ENCODE results near the gene UNC93B1. TPM values are rescaled to one million over a fixed set of nuclear protein-coding genes. Genes with fewer than 3 reads are reported as not detected.

The UNC93B1 gene
- total and polyA plus RNA-seq, 4 experiments from 2014 or later, result 22.4 to 27.1 (median 25.9) TPM

DNA sequence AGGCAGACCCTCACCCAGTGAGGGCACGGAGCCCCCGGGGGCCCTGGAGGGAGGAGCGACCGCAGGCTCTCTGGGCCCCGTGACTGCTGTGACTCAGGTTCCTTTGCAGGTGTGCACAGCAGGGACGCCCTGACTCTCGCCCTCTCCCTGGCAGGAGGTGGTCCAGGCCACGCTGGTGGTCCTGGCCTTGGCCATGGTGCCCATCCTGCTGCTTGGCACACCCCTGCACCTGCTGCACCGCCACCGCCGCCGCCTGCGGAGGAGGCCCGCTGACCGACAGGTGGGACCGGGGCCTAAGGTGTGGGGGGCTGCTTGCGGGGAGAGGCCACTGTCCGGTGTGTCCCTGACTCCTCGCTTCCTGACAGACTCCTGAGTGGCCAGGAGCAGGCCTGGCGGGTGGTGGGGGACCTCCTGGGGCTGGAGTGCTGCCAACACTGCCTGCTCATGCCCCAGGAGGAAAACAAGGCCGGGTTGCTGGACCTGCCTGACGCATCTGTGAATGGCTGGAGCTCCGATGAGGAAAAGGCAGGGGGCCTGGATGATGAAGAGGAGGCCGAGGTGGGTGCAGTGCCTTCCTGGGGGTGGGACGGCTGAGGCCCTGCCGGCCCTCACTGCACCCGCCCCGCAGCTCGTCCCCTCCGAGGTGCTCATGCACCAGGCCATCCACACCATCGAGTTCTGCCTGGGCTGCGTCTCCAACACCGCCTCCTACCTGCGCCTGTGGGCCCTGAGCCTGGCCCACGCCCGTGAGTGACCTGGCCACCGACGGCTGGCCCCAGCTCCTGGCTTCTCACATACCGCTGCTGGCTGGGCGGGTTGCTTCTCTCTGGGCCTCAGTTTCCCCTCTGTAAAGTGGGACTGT is 45.8 kb upstream of the UNC93B1 start:
- H3K4me1 Mint-ChIP-seq, result no peaks in the 10 kb centered on the region
- H3K4me3 ChIP-seq (ENCODE audit: low read length in 2 of 2), result no peak overlapping the region
- H3K27ac Mint-ChIP-seq, result no peak overlapping the region
- intact Hi-C loops (cut with micrococcal nuclease), result no loop called here
- CTCF ChIA-PET (ENCODE audit: partially characterized antibody), result no interaction called here
- POLR2A ChIA-PET (ENCODE audit: partially characterized antibody), result no interaction called here
- peaks cover 42% of the 10 kb centered on the region for H3K36me3 ChIP-seq (ENCODE audit: insufficient read depth, low read length)
- no peaks in the 10 kb centered on the region for H3K9me3 ChIP-seq (ENCODE audit: control insufficient read depth in 1 of 2, low read length in 2 of 2)
- H3K4me3 Mint-ChIP-seq, result no peak overlapping the region
- H3K9me3 Mint-ChIP-seq, result no peaks in the 10 kb centered on the region
- H3K36me3 Mint-ChIP-seq, result peaks cover 11 to 49% of the 10 kb centered on the region in 2 donors
- no peak overlapping the region for H3K27ac ChIP-seq (ENCODE audit: low read depth, low read length)
- H3K4me1 ChIP-seq (ENCODE audit: insufficient read depth, low read length), result no peaks in the 10 kb centered on the region
- DNase-seq, result no peak
- no peaks in the 10 kb centered on the region for H3K27me3 ChIP-seq (ENCODE audit: insufficient read depth, low read length)
- no peaks in the 10 kb centered on the region for H3K27me3 Mint-ChIP-seq

DNA sequence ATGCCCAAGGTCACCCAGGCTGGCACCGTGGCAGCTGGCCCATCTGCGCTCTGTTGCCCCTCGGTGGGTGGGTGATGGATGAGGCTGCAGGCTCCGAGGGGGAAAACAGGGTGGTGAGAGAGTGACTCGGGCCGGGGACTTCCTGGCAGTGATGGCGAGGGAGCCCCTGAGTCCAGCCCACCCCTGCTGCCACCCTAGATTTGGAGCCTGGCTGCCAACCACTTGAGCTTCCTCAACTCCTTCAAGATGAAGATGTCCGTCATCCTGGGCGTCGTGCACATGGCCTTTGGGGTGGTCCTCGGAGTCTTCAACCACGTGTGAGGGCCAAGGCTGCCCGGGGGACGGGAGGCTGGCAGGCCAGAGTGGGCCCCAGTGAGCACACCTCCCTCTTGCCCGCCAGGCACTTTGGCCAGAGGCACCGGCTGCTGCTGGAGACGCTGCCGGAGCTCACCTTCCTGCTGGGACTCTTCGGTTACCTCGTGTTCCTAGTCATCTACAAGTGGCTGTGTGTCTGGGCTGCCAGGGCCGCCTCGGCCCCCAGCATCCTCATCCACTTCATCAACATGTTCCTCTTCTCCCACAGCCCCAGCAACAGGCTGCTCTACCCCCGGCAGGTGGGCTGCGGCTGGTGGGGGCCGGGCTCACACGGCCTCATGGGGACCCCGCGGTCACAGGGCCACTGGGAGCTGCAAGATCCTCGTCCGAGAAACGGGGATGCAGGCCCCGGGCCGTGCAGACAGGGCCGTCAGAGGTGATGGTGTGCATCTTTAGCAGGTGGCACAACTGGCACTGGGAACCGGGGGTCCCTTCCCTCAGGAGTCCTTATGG is 45.0 kb upstream of the UNC93B1 start:
- Histone ChIP-seq H3K4me1 (ENCODE audit: insufficient read depth, low read length) (no peaks in the 10 kb centered on the region), H3K27me3 (ENCODE audit: insufficient read depth, low read length) (no peaks in the 10 kb centered on the region), H3K27ac (ENCODE audit: low read depth, low read length) (no peak overlapping the region), H3K9me3 (ENCODE audit: control insufficient read depth in 1 of 2, low read length in 2 of 2) (no peaks in the 10 kb centered on the region), H3K4me3 (ENCODE audit: low read length in 2 of 2) (no peak overlapping the region), H3K36me3 (ENCODE audit: insufficient read depth, low read length) (peaks cover 48% of the 10 kb centered on the region)
- Mint-ChIP-seq H3K4me1 (no peaks in the 10 kb centered on the region), H3K27ac (no peak overlapping the region), H3K4me3 (no peak overlapping the region), H3K9me3 (no peaks in the 10 kb centered on the region), H3K27me3 (no peaks in the 10 kb centered on the region), H3K36me3 (peaks cover 11 to 53% of the 10 kb centered on the region in 2 donors)
- intact Hi-C loops (cut with micrococcal nuclease), result no loop called here
- ChIA-PET POLR2A (ENCODE audit: partially characterized antibody) (no interaction called here), CTCF (ENCODE audit: partially characterized antibody) (no interaction called here)
- DNase-seq, result no peak

DNA sequence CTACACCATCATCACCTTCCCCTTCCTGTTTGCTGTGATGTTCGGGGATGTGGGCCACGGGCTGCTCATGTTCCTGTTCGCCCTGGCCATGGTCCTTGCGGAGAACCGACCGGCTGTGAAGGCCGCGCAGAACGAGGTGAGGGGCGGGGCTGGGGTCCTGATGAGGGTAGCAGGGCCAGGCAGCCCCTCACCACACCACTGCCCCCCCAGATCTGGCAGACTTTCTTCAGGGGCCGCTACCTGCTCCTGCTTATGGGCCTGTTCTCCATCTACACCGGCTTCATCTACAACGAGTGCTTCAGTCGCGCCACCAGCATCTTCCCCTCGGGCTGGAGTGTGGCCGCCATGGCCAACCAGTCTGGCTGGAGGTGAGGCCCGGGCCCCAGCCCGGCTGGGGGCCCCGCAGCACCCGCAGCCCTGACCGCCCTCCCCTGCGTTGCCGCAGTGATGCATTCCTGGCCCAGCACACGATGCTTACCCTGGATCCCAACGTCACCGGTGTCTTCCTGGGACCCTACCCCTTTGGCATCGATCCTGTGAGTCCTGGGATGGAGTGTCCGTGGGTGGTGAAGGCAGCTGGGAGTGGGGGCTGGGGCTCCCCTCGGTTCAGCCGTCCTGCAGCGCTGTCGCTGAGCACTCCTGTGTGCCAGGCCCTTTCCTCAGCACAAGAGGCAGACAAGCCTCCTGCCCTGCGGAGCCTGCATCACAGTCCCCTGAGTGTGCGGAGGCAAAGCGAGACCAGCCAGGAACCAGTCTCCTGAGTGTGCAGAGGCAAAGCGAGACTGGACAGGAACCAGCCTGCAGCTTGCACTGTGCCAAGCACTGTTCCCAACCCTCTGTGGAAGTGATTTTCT is 43.8 kb upstream of the UNC93B1 start:
- peak overlapping the region in 1 of 7 donors; percentile 53 for H3K27ac Mint-ChIP-seq
- H3K27me3 Mint-ChIP-seq, result no peaks in the 10 kb centered on the region
- H3K4me1 Mint-ChIP-seq, result no peaks in the 10 kb centered on the region
- peaks cover 11 to 50% of the 10 kb centered on the region in 2 donors for H3K36me3 Mint-ChIP-seq
- Histone ChIP-seq H3K36me3 (ENCODE audit: insufficient read depth, low read length) (peaks cover 48% of the 10 kb centered on the region), H3K4me3 (ENCODE audit: low read length in 2 of 2) (no peak overlapping the region), H3K9me3 (ENCODE audit: control insufficient read depth in 1 of 2, low read length in 2 of 2) (no peaks in the 10 kb centered on the region), H3K27ac (ENCODE audit: low read depth, low read length) (no peak overlapping the region), H3K27me3 (ENCODE audit: insufficient read depth, low read length) (no peaks in the 10 kb centered on the region), H3K4me1 (ENCODE audit: insufficient read depth, low read length) (no peaks in the 10 kb centered on the region)
- CTCF ChIA-PET (ENCODE audit: partially characterized antibody), result interaction anchor here (0.7 kb wide), 1 partner anchor 233 kb away, joined by 3 read pairs; no protein-coding TSS in a partner anchor
- no peaks in the 10 kb centered on the region for H3K9me3 Mint-ChIP-seq
- POLR2A ChIA-PET (ENCODE audit: partially characterized antibody), result interaction anchor here (1.2 kb wide), 1 partner anchor 11 kb away, joined by 3 read pairs; no protein-coding TSS in a partner anchor
- no peak overlapping the region for H3K4me3 Mint-ChIP-seq
- intact Hi-C loops (cut with micrococcal nuclease), result no loop called here
- DNase-seq, result no peak

DNA sequence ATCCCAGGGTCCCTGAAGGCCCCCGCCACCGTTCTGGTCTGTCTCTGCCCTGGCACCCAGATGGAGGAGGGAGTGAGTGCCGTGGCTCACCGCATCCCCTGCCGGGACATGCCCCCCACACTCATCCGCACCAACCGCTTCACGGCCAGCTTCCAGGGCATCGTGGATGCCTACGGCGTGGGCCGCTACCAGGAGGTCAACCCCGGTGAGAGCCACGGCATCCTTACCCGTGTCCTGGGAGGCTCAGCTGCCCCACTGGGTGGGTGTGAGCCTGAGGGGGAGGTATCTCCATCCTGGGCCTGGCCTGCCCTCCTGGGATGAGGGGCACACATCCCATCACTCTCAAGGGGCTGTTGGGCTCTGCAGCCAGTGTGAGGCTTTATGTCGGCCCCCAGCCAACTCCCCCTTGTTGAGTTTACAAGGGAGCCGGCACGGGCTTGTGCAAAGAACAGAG is 41.0 kb upstream of the UNC93B1 start:
- peak overlapping the region in 1 of 7 donors; percentile 52 for H3K27ac Mint-ChIP-seq
- no peaks in the 10 kb centered on the region for H3K9me3 ChIP-seq (ENCODE audit: control insufficient read depth in 1 of 2, low read length in 2 of 2)
- H3K36me3 Mint-ChIP-seq, result peaks cover 0 to 38% of the 10 kb centered on the region in 2 donors
- H3K4me1 ChIP-seq (ENCODE audit: insufficient read depth, low read length), result peaks cover 13% of the 10 kb centered on the region
- DNase-seq, result no peak
- H3K4me1 Mint-ChIP-seq, result peaks cover 3 to 16% (median 10%) of the 10 kb centered on the region in 4 donors
- H3K27me3 Mint-ChIP-seq, result no peaks in the 10 kb centered on the region
- H3K4me3 ChIP-seq (ENCODE audit: low read length in 2 of 2), result no peak overlapping the region
- ChIA-PET POLR2A (ENCODE audit: partially characterized antibody) (no interaction called here), CTCF (ENCODE audit: partially characterized antibody) (no interaction called here)
- no peak overlapping the region for H3K4me3 Mint-ChIP-seq
- H3K9me3 Mint-ChIP-seq, result no peaks in the 10 kb centered on the region
- H3K36me3 ChIP-seq (ENCODE audit: insufficient read depth, low read length), result peaks cover 26% of the 10 kb centered on the region
- intact Hi-C loops (cut with micrococcal nuclease), result no loop called here
- H3K27ac ChIP-seq (ENCODE audit: low read depth, low read length), result no peak overlapping the region
- no peaks in the 10 kb centered on the region for H3K27me3 ChIP-seq (ENCODE audit: insufficient read depth, low read length)

DNA sequence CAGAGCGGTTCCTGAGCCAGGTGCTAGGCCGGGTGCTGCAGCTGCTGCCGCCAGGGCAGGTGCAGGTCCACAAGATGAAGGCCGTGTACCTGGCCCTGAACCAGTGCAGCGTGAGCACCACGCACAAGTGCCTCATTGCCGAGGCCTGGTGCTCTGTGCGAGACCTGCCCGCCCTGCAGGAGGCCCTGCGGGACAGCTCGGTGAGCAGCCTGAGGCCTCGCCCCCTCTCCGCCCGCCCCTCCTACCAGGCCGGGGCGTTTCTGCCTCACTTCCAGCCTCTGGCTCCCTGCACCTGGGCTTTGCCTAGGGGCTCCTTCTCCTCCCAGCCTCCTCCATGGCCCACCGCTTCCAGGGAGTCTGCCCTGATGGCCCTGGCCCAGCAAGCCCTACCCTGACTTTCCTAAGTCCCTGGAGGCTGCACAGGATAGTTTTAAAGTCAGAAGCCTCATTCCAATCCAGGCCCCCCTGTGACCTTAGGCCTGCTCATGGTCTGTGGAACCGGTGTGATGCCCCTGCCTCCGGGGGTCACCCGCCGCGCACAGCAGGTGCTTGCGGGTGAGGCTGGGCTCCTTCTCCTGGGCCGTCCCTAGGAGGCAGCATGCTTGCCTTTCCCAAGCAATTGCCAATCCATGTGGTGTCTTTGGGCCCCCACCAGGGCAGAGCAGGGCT is 40.4 kb upstream of the UNC93B1 start:
- no peaks in the 10 kb centered on the region for H3K27me3 Mint-ChIP-seq
- no peaks in the 10 kb centered on the region for H3K9me3 Mint-ChIP-seq
- no peak for DNase-seq
- H3K9me3 ChIP-seq (ENCODE audit: control insufficient read depth in 1 of 2, low read length in 2 of 2), result no peaks in the 10 kb centered on the region
- ChIA-PET CTCF (ENCODE audit: partially characterized antibody) (no interaction called here), POLR2A (ENCODE audit: partially characterized antibody) (no interaction called here)
- H3K36me3 ChIP-seq (ENCODE audit: insufficient read depth, low read length), result peaks cover 20% of the 10 kb centered on the region
- intact Hi-C loops (cut with micrococcal nuclease), result no loop called here
- no peak overlapping the region for H3K4me3 ChIP-seq (ENCODE audit: low read length in 2 of 2)
- H3K27ac Mint-ChIP-seq, result no peak overlapping the region
- no peaks in the 10 kb centered on the region for H3K27me3 ChIP-seq (ENCODE audit: insufficient read depth, low read length)
- no peak overlapping the region for H3K27ac ChIP-seq (ENCODE audit: low read depth, low read length)
- H3K36me3 Mint-ChIP-seq, result peaks cover 0 to 39% of the 10 kb centered on the region in 2 donors
- H3K4me1 ChIP-seq (ENCODE audit: insufficient read depth, low read length), result peaks cover 13% of the 10 kb centered on the region
- peaks cover 3 to 23% (median 12%) of the 10 kb centered on the region in 4 donors for H3K4me1 Mint-ChIP-seq
- H3K4me3 Mint-ChIP-seq, result no peak overlapping the region

DNA sequence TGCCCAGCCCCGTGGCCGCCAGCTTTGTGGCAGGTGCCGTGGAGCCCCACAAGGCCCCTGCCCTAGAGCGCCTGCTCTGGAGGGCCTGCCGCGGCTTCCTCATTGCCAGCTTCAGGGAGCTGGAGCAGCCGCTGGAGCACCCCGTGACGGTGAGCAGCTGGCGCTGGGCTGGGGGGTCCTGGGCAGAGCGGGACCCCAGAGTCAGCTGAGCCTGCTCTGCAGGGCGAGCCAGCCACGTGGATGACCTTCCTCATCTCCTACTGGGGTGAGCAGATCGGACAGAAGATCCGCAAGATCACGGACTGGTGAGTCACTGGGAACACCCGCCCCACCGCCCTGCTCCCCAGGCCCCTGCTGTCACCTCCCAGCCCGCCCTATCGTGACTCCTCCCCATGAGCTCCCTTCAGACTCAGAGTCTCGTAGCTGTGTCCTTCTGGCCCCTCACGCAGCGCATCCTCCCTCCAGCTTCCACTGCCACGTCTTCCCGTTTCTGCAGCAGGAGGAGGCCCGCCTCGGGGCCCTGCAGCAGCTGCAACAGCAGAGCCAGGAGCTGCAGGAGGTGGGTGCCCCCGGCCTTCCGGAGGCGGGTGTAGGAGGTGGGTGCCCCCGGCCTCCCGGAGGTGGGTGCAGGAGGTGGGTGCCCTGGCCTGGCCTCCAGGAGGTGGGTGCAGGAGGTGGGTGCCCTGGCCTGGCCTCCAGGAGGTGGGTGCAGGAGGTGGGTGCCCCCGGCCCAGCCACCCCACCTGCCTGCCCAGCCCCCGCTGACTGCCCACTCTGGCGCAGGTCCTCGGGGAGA is 39.6 kb upstream of the UNC93B1 start:
- Mint-ChIP-seq H3K27me3 (no peaks in the 10 kb centered on the region), H3K27ac (no peak overlapping the region), H3K4me3 (no peak overlapping the region), H3K9me3 (no peaks in the 10 kb centered on the region), H3K36me3 (peaks cover 0 to 36% of the 10 kb centered on the region in 2 donors), H3K4me1 (peaks cover 3 to 25% (median 12%) of the 10 kb centered on the region in 4 donors)
- ChIA-PET CTCF (ENCODE audit: partially characterized antibody) (interaction anchor here (1.5 kb wide), 1 partner anchor 49 kb away, joined by 4 read pairs; no protein-coding TSS in a partner anchor), POLR2A (ENCODE audit: partially characterized antibody) (interaction anchor here (5.6 kb wide), 1 partner anchor 13 kb away, joined by 34 read pairs; the partner anchor contains the start of gene NDUFS8)
- H3K4me1 ChIP-seq (ENCODE audit: insufficient read depth, low read length), result peaks cover 16% of the 10 kb centered on the region
- no peaks in the 10 kb centered on the region for H3K9me3 ChIP-seq (ENCODE audit: control insufficient read depth in 1 of 2, low read length in 2 of 2)
- no peaks in the 10 kb centered on the region for H3K27me3 ChIP-seq (ENCODE audit: insufficient read depth, low read length)
- intact Hi-C loops (cut with micrococcal nuclease), result no loop called here
- no peak for DNase-seq
- peaks cover 16% of the 10 kb centered on the region for H3K36me3 ChIP-seq (ENCODE audit: insufficient read depth, low read length)
- no peak overlapping the region for H3K4me3 ChIP-seq (ENCODE audit: low read length in 2 of 2)
- H3K27ac ChIP-seq (ENCODE audit: low read depth, low read length), result no peak overlapping the region
